ENCODE measurements around the gene PHF21A.
"Not testable (repeated sequence)": the region's sequence is repeated elsewhere in the genome, so short reads cannot be mapped to it uniquely, and the experiment has no call there.

The PHF21A gene

DNA sequence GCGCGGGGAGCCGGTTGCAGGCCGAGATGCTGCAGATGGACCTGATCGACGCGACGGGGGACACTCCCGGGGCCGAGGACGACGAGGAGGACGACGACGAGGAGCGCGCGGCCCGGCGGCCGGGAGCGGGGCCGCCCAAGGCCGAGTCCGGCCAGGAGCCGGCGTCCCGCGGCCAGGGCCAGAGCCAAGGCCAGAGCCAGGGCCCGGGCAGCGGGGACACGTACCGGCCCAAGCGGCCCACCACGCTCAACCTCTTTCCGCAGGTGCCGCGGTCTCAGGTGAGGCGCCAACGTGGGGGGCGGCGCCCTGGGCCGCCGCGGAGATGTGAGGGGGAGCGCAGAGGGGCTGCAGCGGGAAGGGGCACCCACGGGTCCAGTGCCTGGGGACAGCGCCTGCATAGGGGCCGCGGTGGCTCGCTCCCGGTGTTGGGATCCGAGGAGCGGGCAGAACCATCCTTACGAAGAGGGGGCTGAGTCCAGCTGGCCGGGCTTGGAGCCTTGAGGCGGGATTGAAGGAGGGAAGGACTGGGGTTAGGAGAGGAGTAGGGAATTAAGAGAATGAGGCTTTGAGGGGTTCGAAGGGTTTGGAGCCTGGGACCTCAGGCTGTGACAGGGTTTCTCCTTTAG lies 221.0 kb downstream of the PHF21A start:
- DNase-seq, result not testable (repeated sequence)

GRCh38 chr11:45899448-45900174 lies 221.6 kb downstream of the PHF21A start:
- peak; percentile 67 to 72 for DNase-seq

GRCh38 chr11:45899086-45899447 lies 222.2 kb downstream of the PHF21A start:
- DNase-seq, result no peak

DNA sequence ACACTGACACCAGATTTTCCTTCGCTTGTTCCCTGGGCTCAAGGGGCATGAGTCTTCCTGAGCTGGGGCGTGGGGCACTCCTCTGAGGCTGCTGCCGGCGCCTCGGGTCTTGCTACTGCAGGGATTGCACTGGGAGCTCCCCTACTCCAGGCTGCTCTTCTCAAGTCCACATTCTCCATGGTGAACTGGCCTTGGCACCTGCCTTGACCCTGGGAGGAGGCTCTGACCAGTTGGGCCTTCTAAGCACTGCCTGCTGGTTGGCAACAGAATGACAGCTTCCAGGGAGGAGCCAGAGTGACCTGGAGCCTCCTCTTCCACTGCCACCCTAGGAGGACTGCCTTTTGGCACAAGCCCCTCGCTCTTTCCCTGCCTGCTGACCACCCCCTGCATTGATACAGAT lies 223.7 kb downstream of the PHF21A start:
- DNase-seq, result no peak

GRCh38 chr11:45896422-45896984 lies 224.8 kb downstream of the PHF21A start:
- no peak for DNase-seq

- DNase-seq, result no peak
Measured at GRCh38 chr11:45895553-45896259, 225.5 kb downstream of the PHF21A start.

DNA sequence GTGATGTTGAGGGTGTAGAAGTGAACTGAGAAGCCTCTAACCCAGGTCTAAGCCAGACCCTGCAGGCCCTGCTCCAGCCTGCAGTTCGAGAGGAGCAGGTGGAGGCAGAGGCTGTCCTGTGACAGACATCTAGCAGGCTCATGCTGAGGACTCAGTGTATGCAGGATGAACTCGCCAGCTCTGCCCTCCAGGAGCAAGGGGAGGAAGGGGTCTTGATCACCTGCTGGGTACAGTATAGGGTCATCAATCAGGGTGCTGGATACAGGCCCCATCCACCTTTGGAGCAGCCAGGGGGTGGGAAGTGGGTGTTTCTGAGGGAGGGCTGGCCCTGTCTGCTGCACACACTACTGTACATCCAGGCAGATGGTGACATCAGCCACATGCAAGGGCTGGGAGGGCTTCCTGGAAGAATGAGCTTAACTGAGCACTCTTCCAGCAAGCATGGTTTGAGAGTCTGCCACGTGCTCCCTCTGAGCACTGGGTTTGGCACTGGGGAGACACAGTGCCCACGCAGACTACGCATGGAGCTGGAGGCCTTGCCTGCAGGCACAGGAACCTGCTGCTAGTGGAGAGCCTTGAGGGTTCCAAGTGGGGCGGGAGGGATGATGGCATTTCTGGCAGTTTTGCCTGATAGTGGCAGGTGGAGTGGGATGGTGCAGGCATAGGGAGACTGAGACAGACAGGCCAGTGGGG lies 226.6 kb downstream of the PHF21A start:
- no peak for DNase-seq

- DNase-seq, result no peak
Measured at GRCh38 chr11:45892856-45893255, 228.4 kb downstream of the PHF21A start.

DNA sequence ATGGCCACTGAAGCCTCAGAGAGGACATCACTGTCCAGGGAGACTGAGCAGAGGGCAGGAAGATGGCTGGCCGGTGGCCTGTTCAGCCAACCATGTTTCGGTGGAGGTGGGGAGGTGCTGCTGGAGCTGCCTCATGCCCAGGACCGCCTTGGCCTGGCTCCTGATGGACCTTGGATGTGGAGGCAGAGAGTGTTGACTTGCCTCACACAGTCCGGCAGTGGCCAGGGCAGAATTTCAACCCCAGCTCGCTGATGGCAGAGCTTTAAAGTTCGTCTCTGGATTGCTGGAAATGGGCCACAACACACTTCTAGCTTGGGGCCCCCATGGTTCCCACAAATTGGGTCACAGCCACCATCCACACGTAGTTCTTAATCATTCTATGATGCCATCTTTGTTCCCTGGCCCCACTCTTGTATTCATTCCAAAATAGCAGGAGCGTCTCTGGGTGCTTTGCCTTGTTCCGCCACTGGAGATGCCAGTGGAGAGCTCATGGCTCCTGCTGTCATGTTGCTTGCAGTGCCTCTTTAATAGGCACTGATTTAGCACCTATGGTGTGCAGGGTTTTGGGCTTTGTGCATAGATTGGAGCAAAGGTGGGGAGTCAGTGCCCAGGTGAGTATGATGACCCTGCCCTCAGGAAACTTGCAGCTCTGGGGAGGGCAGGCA lies 230.2 kb downstream of the PHF21A start:
- no peak for DNase-seq

- no peak for DNase-seq
Measured at GRCh38 chr11:45889966-45890365, 231.3 kb downstream of the PHF21A start.

GRCh38 chr11:45889555-45889954 lies 231.7 kb downstream of the PHF21A start:
- DNase-seq, result no peak

DNA sequence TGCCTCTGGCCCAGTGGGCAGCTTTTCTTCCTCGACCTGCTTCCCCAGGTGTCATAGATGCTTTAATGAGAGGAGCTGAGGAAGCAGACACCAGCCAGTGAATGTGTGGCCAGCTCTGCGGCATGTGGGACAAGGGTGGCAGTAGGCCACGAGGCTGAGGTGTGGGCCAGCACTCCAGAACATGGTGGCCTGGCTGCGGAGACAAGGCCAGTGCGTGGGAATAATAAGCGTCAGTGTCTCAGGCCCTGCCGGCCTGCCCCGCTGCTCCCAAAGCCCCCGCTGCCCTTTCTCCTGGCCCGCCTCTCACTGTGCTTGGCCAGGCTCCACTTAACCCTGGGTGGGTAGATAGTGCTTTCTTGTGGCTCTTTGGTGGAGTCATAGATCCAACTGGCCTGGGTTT lies 233.7 kb downstream of the PHF21A start:
- no peak for DNase-seq

- DNase-seq, result no peak
Measured at GRCh38 chr11:45886816-45887520, 234.3 kb downstream of the PHF21A start.

DNA sequence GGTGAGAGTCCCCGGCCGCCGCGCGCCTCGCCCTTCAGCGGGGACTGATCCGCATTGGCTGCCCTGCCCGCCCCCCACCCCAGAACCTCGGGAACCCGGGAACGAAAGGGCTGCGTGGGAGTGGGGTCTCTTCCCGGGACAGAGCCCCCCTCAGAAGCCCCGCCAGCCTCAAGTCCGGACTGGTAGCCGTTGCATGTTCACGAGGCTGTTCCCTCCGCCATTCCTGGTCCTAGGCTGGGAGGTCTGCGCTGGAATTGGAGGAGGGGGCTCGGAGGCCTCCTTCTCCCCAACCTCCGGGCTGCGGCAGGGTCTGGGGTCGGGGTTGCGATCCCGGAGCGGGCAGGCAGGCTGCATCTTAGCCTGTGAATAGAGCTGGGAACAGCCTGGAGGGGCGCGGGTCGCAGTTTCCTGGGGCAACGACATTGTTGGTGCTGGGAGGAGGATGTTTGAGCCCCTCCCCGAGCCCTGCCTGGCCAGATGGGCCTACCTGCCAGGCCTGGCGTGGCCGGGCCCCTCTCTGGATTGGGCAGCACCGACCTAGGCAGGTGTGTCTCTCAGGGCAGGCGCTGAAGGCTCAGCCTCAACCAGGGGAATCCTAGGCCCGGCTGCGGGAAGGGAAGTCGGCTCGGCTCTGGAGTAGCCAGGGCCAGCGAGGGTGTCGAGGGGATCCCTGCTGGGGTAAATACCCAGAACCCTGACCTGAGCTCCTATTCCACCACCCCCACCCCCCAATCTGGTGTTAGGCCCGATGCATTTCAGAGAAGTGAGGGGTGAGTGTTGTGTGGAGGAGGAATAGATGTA lies 235.1 kb downstream of the PHF21A start:
- DNase-seq, result no peak

- peak; percentile 59 to 65 for DNase-seq
Measured at GRCh38 chr11:45885274-45885920, 235.9 kb downstream of the PHF21A start, which contains the start of gene MAPK8IP1. MAPK8IP1 (plus strand) TSS chr11:45885651; CDS start chr11:45885821, 170 bp downstream.

DNA sequence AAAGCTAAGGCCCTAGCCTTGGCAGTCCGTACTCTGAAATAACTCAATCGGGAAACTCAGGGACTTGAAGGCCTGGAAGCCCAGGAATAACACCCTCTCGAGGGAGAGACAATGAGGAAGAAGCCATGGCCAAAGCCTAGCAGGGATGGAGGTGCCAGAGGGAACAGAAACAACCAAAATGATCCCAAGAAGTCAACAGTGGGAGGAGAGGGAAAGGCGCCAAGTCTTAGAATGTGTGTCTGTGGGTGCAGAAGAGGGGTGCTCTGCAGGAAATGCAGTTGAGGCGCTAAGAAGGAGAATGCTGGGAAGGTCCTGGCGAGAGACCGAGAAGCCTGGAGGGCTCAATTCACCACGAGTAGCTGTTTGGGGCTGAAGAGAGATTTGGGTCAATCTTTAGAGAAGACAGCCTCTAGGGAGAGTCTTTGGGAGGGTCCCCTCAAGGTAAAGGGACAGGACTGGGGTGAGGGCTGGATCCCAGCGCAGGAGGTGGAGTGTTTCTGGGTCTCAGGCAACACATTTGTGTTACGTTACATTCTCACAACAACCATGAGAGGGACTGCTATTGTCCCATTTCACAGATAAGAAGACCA lies 236.6 kb downstream of the PHF21A start:
- no peak for DNase-seq

Data from stimulated activated CD4-positive, alpha-beta T cell treated with anti-CD3 and anti-CD28 coated beads, Interleukin-2, amount 100 ng/mL, for 24 hours (primary cell).